Hematopoietic multipotent progenitor cell treated with erythropoietin and hydrocortisone succinate and interleukin-3 and kit ligand, for 4 days (in vitro differentiated cells): ENCODE data around the gene AGPAT2.
"Not testable (repeated sequence)": the region's sequence is repeated elsewhere in the genome, so short reads cannot be mapped to it uniquely, and the experiment has no call there.

Source experiments
- DNase-seq: peaks from one replicate; pipeline ENCODE4 v3.0.0-alpha.2; 2015

Gene AGPAT2

DNA sequence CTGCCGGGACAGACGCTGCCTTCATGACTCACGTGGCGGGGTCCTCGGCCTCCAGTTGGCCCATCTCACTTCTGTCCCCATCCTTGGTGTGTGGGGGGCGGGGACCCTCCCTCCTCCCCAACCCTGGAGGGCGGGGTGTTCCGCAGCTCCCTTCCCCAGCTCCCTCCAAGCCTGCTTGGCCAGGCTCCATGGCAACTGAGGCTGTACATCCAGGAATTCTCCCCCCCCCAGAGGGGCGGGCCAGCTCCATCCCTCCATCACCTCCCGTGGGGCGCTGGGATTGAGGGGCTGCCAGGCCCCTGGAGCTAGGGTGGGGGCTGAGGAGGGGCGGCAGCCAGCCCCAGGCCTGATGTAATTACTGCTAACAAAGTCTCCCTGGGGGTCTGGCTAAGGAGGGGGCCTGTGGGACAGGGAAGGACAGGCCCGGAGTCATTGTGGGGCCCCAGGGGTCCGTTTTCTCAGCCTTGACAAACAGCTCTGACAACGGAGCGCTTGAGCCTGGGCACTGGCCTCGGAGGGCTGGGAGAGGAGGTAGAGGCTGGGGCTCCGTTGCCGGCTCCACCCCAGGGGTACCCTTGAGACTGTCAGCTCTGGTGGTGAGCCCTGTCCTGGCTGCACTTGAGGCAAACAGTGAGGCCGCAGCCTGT, 33.1 kb upstream of the AGPAT2 start:
- no peak for DNase-seq

DNA sequence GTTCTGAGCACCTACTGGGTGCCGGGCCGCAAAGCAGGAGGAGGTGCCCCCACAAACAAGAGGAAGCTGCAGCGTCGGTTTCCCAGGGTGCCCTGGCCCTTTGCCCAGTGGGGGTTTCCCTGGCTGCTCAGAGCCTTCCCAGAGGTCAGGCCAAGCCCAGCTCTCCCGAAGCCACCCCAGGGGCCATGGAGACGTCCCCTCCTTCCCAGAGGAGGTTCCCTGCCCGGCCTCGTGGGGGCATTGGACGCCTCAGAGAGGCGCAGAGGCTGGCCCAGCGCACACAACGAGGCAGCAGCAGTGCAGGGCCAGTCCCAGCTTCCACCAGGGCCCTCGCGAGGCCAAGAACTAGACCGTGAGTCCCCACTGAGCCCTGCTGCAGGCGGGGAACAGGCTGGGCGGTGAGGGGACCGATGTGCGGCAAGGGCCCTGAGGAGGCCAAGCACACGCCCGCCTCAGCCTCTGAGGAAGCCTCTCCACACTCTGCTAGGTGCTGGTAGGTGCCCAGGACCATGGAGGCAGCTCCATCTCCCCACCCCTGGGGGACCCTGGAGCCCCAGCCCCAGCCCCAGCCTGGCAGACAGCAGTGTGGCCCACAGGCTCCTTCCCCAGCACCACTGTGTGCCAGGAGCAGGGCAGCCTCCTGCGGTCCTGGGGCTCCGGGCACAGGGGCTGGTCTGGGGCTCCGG, 32.1 kb upstream of the AGPAT2 start:
- DNase-seq, result peak; percentile 67

DNA sequence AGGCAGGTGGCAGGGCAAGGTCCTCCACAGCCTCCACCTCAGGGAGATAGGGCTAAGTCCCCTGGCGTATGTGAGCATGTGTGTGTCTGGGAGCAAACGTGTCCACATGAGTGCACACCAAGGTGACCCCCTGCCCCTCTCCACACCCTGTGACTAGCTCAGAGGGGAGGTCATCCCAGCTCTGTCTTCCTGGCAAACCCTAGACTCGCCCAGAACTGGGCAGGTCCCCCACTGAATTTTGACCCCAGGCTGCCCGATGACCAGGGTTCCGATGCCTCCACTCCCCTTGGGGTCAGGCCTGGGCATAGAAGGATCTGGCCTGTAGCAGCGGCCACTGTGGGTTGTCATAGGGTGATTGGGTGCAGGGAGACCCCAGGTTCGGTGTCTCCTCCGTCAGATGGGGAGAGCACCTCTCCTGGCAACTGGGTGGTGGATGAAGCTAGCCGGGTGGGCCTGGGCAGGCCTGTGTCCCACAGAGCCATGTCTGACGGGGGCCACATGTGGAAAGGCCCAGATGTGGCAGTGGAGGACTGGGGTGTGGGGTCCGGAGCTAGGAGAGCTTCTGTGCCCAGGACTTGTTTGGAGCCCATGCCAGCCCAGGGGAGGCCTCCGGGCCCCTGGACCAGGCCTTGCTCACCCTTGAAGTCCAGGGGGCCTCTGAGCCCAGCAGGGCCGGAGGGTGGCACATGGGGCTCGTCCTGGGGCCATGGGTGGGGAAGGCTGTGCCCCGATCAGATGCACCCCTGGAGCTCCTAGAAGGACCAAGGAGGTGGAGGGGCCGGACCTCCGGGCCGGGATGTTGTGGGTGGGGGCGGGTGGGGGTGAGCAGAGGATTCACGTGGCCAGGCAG, 31.3 kb upstream of the AGPAT2 start:
- no peak for DNase-seq

DNA sequence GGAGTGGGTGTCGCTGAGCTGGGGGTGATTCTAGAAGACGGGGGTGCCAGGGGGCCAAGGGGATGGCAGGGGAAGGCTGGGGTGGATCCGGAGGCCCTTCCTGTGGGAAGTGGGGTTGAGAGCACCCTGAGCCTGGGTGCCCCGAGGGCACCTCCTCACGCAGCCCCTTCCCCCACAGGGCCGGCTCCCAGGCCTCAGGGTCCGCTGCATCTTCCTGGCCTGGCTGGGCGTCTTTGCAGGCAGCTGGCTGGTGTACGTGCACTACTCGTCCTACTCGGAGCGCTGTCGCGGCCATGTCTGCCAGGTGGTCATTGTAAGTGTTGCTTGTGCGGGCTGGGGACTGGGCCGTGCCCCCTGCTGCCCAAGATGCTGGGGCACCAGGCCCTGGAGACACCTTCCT, 30.1 kb upstream of the AGPAT2 start:
- DNase-seq, result no peak

DNA sequence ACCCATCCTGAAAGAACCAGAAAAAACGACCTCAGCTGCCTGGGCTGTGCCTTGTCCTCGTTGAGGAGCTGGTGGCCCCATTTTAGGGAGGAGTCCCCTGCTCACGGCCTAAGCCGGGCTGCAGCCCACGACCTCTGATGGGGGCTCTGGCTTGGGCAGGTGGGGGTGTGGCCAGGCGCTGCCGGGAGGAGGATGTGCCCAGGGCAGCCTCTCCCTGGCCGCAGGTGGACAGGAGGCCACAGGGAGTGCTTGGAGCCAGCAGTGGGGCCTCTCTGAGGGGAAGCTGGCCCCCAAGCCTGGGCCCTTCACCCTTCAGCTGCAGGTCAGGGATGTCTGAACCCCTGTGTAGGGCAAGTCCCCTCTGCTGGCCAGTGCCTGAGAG, 27.6 kb upstream of the AGPAT2 start:
- no peak for DNase-seq

DNA sequence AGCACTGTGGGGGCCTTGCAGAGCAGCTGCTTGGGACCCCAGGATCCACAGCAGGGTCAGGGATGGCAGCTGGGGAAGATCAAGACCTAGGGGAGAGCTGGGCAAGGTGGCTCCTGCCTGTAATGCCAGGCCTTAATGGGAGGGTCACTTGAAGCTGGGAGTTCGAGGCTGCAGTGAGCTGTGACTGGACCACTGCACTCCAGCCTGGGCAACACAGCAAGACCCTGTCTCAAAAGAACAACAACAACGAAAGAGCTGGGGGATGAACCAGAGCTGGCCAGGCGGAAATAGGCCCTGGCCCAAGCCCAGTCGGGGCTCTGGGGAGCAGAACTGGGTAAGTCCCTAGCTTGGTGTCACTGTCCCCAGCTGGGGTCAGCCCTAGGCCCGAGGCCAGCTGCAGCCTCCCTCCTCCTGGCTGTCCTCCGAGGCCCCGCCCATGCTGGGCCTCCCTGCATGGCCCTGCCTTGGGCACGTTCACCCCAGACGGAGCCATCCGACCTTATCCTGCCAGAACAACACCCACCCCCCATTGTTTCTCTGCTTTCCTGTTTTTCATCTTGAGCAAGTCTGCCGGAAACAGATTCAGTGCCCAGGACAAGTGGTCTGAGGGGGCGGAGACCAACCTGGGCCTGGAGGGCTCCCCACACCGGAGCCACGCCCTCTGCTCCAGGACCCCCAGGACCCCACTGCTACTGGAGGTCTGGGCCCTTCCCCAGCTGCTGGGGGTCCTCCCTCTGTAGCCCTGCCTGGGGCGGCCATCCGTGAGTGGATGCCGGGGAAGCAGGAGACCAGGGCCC, 27.0 kb upstream of the AGPAT2 start:
- peak; percentile 94 for DNase-seq

DNA sequence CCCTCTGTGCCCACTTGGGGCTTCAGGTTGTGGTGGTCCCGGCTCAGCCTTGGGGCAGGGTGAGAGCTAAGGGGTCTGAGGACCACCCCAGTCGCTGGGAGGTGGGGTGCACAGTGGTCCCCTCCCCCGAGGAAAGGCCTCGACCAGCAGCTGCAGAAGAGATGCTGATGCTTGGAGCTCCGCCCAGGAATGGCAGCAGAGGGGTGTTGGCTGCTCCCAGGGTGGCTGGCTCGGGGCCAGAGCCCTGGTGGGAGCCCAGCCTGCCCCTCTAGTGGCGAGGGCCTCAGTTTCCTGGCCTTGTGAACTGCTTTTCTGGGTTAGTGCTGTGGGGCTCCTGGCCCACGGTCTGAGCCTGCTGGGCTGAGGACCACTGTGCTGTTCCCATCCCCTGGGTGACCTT, 26.3 kb upstream of the AGPAT2 start:
- DNase-seq, result peak; percentile 81

DNA sequence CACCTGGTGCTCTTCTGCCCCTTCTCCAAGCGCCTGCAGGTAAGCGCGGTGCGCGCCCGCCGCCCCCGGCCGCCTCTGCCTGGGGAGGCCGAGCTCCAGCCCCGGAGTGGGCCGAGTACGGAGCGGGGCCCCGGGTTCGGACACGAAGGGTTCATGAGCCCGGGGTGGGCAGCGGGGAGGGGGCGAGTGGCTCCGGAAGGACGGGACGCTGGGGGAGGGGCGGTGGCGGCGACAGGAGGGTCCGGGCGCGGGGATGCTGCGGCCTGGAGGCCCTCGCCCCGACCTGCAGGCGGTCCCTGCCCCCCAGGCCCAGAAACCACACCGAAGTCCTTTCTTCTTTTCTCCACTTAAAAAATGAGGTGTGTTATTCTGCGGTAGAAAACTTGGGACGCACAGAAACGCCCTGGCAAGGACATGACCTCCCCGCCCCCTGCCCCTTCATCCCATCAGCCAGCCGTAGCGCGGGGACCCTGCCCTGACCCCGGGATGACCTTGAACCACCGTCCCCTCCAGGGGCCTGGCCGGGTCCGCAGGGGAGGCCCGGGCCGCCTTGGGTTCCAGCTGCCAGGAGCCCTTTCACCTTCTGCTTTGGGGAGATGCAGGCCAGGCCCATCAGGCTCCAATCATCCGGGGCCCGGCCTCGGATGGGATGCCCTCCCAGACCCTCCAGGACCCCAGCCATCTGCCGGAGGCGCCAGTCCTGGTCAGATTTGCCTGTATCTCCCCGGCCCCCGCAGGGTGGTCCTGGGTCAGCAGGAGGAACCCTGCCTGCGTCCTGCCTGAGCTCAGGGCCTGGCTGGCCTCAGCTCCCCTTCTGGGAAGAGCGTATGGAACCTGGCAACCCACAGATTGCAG, 25.7 kb upstream of the AGPAT2 start:
- no peak for DNase-seq

DNA sequence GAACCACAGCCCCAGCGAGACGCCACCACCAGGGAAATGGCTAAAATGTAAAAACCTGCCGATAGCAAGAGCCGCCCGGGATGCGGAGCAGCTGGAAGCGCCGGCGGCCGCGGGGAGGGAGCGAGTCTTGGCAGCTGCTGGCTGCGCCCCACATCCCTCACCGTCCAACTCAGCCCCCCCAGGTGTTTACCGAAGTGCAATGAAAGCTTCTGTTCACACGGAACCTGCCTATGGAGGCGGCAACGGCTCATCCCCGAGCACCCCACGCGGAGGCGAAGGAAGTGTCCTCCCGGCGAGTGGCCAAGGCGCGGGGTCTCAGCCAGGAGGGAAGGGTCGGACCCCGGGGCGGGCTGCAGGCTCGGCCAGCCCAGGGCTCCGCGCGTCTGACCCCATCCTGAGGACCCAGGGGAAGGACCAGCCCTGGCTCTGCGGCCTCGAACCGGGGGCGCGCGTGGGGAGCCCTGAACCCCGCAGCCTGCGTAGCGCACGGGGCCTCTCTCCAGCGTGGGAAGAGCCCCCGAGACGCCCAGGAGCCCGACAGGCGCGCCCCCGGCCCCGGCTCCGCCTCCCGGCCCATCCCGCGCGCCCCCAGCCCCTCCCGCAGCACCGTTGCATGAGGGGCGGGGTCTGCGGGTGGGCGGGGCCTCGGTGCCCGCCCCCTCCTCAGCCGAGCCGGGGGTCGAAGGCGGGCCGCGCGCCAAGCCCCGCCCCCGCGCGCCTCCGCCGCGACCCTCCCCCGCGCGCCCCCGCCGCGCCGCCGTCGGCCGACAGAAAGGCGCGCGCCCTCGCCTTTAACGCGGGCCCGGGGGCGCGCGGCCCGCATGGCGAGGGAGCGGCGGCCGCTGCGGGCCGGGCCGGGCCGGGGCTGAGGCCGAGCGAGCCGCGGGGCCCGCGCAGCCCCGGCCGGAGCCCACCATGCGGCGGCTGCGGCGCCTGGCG, 24.8 kb upstream of the AGPAT2 start, which contains the start of gene DIPK1B:
Gene DIPK1B, plus strand, starts transcription at position 822 of the 939 bp plus-strand sequence. Its CDS starts 94 bp downstream, at position 916.
- peak; percentile 71 for DNase-seq

DNA sequence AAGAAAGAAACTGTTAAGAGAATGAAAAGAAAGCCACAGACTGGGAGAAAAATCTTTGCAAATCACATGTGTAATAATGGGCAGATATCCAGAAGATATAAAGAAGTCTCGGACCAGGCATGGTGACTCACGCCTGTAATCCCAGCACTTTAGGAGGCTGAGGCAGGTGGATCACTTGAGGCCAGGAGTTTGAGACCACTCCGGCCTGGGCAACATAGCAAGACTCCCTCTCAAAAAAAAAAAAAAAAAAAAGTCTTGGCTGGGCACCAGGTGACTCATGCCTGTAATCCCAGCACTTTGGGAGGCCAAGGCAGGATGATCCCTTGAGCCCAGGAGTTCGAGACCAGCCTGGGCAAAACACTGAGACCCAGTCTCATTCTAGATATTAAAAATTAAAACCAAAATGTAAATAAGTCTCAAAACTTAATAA, 24.0 kb upstream of the AGPAT2 start:
- DNase-seq, result not testable (repeated sequence)

DNA sequence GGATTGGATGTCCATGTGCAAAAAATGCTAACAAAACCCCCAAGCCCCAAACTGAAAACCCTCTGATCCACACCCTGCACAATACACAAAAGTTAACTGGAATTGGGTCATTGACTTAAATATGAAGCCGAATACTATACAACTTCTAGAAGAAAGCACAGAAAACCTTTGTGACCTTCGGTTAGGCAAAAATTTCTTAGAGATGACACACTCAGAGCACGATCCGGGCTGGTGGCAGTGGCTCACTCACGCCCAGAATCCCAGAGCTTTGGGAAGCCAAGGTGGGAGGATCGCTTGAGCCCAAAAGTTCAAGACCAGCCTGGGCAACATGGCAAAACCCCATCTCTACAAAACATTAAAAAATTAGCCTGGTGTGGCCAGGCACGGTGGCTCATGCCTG, 23.3 kb upstream of the AGPAT2 start:
- DNase-seq, result no peak

DNA sequence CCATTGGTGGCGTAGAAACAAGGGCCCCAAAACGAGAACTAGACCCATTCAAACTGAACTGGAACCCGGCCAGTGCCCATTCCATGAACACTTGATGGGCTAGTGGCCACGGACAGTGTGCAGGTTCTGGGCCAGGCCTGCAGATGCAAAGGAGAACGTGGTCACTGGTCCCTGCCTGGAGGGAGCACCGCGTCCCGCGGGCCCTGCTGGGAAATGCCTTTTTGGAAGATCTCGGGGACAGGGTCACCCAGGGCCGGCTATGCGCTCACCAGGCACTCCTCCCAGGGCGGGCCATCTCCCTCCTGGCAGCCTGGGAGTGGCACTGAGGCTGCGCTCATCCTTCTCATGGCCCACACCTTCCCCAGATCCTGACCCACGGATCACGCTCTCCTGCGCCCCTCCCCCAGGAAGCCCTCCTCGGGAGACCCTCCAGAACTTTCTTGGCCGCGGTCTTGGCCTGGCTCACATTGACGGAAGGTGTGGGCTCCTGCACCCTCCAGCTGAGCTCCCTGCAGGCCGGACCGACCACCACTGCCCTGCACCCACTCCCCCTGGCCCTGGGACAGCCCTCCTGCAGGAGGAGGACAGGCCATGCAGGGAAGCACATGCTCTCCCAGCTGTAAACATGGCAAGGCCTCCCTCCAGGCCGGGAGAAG, 22.3 kb upstream of the AGPAT2 start:
- DNase-seq, result no peak

DNA sequence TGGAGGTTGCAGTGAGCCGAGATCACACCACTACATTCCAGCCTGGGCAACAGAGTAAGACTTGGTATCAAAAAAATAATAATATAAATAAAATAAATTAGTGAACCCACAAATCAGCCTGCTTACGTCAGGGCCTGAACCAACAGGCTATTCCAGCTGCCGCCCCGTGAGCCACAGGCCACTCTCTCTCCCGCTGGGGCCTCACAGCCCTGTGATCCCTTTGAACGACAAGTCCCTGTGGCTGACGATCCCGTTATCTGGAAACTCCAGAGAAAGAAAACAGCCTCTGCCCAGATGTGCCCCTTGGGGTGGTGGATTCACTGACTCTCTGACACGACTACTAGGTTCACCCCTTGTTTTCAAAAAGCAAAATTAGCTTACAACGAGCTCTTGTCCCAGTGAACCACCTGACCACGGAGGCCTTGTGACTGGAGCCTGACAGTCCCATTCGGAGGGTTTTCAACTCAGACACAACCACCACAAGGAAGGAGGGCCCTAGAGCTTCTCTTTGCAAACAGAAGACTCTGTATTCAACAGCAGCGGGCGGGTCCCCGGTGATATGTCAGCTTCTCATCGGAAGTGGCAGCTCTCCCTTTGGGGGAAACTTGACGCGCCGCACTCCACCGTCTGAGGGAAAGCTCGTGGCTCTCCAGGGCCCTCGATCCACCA, 20.7 kb upstream of the AGPAT2 start:
- DNase-seq, result no peak

DNA sequence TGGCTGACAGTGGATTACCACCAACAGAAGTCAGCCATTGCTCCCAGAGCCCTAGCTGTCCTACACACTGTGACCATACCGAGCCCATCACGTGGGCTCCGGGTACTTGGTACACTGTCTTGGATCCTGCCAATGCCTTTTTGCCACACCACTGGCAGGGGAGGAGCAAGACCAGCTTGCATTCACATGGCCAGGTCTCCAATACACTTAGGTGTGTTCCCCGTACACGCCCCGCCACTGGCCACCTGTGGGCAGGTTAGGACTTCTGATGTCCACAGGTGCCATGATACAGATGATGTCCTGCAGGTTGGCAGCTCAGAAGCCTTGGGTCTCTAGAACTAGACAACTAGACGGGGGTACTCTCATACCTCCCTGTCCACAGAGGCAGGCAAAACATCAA, 19.8 kb upstream of the AGPAT2 start:
- no peak for DNase-seq

DNA sequence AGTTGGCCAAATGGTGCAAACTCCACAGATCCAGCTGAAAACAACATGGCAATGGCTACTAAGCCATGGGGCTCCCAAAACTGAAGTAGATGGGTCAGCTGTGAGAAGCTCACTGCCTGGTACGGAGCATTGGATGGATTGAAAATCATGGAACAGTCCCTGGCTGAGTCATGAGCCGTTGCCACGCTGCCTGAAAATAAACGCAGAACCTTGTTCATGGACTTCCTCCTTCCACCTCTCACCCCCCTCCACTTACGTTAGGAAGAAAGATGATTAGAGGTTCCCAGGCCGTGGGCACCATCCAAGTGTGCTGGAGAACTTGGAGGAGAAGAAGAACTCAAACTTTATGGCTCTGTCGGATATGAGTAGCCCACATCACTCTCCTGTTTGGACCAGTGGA, 18.3 kb upstream of the AGPAT2 start:
- DNase-seq, result no peak

DNA sequence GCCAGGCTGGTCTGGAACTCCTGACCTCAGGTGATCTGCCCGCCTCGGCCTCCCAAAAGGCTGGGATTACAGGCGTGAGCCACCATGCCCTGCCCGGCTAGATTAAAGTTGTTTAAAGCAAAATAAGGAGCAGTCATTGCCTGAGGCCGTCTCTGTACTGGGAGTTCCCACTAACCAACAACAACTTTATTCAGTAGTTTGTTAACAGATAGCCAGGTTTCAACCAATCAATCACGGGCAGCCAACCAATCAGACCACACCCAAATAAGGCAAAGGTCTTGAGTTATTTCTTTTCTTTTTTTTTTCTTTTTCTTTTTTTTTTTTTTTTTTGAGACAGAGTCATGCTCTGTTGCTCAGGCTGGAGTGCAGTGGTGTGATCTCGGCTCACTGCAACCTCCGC, 17.5 kb upstream of the AGPAT2 start:
- peak; percentile 40 for DNase-seq

DNA sequence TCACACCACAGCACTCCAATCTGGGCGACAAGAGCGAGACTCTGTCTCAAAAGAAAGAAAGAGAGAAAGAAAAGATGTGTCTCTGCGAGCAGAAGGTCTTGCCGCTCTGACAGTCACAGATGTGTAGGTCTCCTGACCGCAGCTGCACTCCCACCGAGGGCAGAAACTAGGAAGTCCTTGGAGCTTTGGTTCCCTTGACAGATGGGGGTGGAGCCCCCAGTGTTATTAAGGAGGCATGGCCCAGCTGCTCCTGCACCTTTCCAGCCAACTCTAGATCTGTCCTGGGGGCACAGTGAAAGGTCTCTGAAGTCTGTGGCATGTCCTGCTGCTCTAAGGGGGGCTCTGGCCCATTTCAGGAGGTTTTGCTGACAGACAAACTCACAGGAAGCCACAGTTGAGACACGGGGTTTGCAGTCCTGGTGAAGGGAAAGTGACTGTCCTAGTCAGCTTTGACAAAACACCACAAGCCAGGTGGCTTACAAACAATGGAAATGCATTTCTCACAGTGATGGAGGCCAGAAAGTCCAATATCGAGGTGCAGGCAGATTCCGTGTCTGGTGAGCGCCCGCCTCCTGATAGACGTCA, 16.1 kb upstream of the AGPAT2 start:
- peak; percentile 86 for DNase-seq

DNA sequence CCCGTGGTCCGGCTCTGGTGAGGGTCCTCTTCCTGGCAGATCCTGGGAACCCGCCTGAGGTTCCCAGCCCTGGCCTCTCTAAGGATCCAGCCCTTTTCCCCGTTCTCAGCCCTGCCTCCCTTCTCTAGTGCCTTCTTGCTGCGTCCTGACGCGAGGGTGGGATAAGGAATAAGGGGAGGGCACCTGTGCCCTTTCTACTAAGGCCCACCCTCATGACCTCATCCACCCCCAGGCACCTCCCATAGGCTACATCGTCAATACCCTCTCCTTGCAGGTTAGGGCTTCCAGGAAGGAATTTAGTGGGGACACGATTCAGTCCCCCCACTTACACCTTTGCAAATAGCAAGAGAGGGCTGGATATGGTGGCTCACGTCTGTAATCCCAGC, 14.4 kb upstream of the AGPAT2 start:
- no peak for DNase-seq

DNA sequence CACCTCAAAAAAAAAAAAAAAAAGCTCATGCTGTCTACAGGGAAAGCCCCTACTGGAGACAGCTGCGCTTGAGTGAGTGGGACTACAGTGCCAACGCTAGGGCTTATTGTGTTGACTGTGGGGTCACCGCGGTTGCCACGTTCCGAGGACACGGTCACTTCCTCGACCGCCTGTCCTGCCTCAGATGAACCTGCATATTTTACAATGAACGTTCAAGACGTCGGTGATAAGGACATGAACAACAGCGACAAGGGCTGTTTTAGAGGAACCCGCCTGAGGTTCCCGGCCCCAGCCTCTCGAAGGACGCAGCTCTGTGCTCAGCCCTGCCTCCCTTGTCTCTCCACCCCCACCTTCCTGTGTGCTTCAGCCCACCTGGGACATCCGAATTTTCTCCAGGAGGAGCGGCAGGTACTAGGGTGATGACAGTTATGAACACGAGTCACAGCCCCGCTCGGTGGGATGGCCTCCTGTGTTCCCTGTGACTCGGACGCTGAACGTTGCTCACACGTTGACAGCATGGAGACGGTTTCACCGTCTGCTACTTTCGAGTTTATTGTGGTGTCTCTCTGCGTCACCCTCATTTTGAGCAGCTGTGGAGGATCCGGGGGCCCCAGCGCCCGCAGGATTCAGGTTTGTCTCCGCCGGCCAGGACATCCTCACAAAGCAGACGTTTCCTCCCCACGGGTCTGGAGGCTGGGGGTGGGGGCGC, 13.9 kb upstream of the AGPAT2 start:
- peak; percentile 66 for DNase-seq
